BE2C (cell line): ENCODE data around the gene LPIN1.
A peak's percentile ranks its signal among the peaks of the same experiment; 100 is the strongest.

Experiments
- DNase-seq: peaks from one replicate; pipeline ENCODE4 v3.0.0-alpha.2; 2020
- H3K27me3 ChIP-seq: fragments of 250-450 bp; sonication (Bioruptor Pico); 2 replicates; pipeline ENCODE4 v1.5.1; 2020; ENCODE audit warnings: mild to moderate bottlenecking
- H3K36me3 ChIP-seq: fragments of 250-450 bp; sonication (Bioruptor Pico); 2 replicates; pipeline ENCODE4 v1.5.1; 2020; ENCODE audit warnings: mild to moderate bottlenecking
- H3K4me1 ChIP-seq: fragments of 250-450 bp; sonication (Bioruptor Pico); 2 replicates; pipeline ENCODE4 v1.5.1; 2020
- H3K4me3 ChIP-seq: 2 replicates; pipeline ENCODE4 v1.5.1; 2011; ENCODE audit warnings: low read depth, low read length
- H3K9me3 ChIP-seq: fragments of 250-450 bp; sonication (Bioruptor Pico); 2 replicates; pipeline ENCODE4 v1.5.1; 2020
- CTCF ChIP-seq: IDR thresholded peaks from 2 replicates; pipeline ENCODE4 v1.5.1; 2012; ENCODE audit warnings: mild to moderate bottlenecking, low read depth, low read length

LPIN1 gene

GRCh38 chr2:11740723-11741122 is 5.7 kb upstream of the LPIN1 start:
- Histone ChIP-seq H3K9me3 (no peaks in the 10 kb centered on the region), H3K4me1 (peaks cover 25% of the 10 kb centered on the region), H3K27me3 (no peaks in the 10 kb centered on the region), H3K4me3 (no peak overlapping the region), H3K36me3 (no peaks in the 10 kb centered on the region)
- DNase-seq = no peak
- TF ChIP-seq CTCF = no peak

DNA sequence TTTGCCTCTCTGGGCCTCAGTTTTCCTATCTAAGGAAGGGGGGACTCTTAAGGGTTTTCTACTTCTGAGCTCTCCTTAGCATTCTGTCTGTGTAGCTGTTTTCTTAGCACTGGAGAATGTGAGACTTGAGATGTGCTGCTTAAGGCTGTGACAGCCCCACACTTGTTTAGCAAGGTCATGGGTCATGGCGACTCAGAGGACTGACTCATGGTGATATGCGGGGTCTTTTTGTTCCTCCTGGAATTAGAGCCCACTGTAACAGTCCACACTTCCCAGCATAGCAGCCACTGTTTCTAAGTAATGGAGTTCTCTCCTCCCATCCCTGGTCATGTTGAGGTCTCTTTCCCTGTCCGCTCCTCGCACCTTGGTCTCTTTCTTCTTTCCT is 4.1 kb upstream of the LPIN1 start:
- no peak overlapping the region for H3K4me3 ChIP-seq
- H3K27me3 ChIP-seq = no peaks in the 10 kb centered on the region
- no peak for DNase-seq
- no peaks in the 10 kb centered on the region; the same call in 1 of the 2 replicates for H3K36me3 ChIP-seq
- peaks cover 29% of the 10 kb centered on the region for H3K4me1 ChIP-seq
- no peaks in the 10 kb centered on the region for H3K9me3 ChIP-seq
- TF ChIP-seq CTCF = no peak

DNA sequence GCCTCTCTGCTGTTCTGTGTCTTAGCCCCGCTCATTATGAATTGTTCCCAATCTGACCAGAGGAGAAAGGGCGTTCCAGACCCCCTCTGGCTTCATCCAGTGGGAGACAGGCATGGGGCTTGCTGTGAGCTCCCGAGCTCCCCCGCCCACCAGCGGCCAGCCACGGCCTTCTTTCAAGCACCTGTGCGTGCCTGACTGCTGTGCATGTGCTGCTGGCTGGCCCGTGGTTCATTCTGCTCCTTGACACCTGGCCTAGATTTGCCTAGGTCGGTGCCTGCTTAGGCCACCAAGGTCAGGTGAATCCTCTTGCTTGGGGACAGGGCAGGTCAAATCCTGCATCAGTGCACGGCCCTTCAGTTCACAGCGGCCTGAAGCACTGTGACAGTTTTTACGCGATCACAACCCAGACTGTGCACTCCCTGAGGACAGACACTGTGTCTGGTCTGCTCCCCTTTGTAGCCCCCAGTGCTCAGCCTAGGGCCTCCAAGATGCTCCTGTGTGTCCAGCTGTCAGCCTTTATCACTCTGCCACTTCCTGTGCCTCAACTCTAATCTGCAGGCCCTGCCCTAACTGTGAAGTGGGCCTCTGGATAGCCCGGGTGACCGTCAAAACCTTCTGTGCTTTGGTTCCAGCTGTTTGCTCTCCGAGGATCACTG is 3.6 kb upstream of the LPIN1 start:
- H3K4me3 ChIP-seq = no peak overlapping the region
- DNase-seq = no peak
- no peaks in the 10 kb centered on the region; the same call in 1 of the 2 replicates for H3K36me3 ChIP-seq
- peaks cover 29% of the 10 kb centered on the region for H3K4me1 ChIP-seq
- no peak for TF ChIP-seq CTCF
- no peaks in the 10 kb centered on the region for H3K27me3 ChIP-seq
- H3K9me3 ChIP-seq = no peaks in the 10 kb centered on the region

DNA sequence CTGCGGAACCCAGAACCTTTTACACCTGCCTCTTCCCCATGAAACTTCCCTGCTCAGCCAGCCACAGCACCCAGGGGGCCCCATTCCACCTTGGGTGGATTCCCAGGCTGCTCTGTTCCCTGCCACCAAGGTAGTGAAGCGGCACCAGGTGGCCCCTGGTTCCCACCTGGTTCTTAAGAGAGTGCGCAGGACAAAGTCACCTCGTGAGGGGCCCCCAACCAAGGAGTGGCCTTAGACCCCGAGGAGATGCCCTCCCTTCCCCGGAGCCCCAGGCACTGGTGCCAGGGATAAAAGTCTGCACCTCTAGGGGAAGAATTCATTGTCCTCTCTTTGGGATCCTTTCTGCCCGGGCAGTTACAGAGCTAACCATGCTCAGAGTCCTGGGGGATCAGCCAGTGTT is 3.1 kb upstream of the LPIN1 start:
- no peak for DNase-seq
- H3K36me3 ChIP-seq = no peaks in the 10 kb centered on the region; the same call in 1 of the 2 replicates
- no peaks in the 10 kb centered on the region for H3K27me3 ChIP-seq
- no peak overlapping the region for H3K4me3 ChIP-seq
- no peaks in the 10 kb centered on the region for H3K9me3 ChIP-seq
- H3K4me1 ChIP-seq = peaks cover 28% of the 10 kb centered on the region
- TF ChIP-seq CTCF = no peak

- DNase-seq = peak; percentile 98
- no peak for TF ChIP-seq CTCF
- H3K9me3 ChIP-seq = no peaks in the 10 kb centered on the region
- H3K4me3 ChIP-seq = peak overlapping the region; percentile 29
- H3K4me1 ChIP-seq = peaks cover 27% of the 10 kb centered on the region
- H3K36me3 ChIP-seq = no peaks in the 10 kb centered on the region; the same call in 1 of the 2 replicates
- H3K27me3 ChIP-seq = no peaks in the 10 kb centered on the region
These were observed 2.4 kb upstream of the LPIN1 start for GRCh38 chr2:11743846-11744553.

GRCh38 chr2:11744631-11745394 is 1.6 kb upstream of the LPIN1 start:
- DNase-seq = peak; percentile 57
- peak; percentile 80 for TF ChIP-seq CTCF
- Histone ChIP-seq H3K36me3 (no peaks in the 10 kb centered on the region; the same call in 1 of the 2 replicates), H3K4me3 (peak overlapping the region; percentile 29), H3K9me3 (no peaks in the 10 kb centered on the region), H3K4me1 (peaks cover 31% of the 10 kb centered on the region), H3K27me3 (no peaks in the 10 kb centered on the region)
